Neural crest cell (in vitro differentiated cells): Measurements from ENCODE around the gene PCBP3. TPM values are rescaled to one million over a fixed set of nuclear protein-coding genes. Genes with fewer than 3 reads are reported as not detected.

Experiments
- DNase-seq: peaks from one replicate; pipeline ENCODE4 v3.0.0; 2021; ENCODE audit warnings: low read depth, mixed read lengths, low spot score
- H3K27ac Mint-ChIP-seq: one replicate; pipeline ENCODE4 v1.8.0; 2021; ENCODE audit warnings: mild to moderate bottlenecking, mixed read lengths; ENCODE audit not compliant: unreplicated experiment
- H3K27me3 Mint-ChIP-seq: 2 replicates; pipeline ENCODE4 v1.8.0; 2021; ENCODE audit warnings: low read depth, mild to moderate bottlenecking, mixed read lengths
- H3K36me3 Mint-ChIP-seq: 2 replicates; pipeline ENCODE4 v1.8.0; 2021; ENCODE audit warnings: low read depth, mild to moderate bottlenecking, mixed read lengths
- H3K4me1 Mint-ChIP-seq: 2 replicates; pipeline ENCODE4 v1.8.0; 2021; ENCODE audit warnings: mixed read lengths
- H3K4me3 Mint-ChIP-seq: one replicate; pipeline ENCODE4 v1.8.0; 2021; ENCODE audit warnings: mild to moderate bottlenecking, mixed read lengths
- H3K9me3 Mint-ChIP-seq: 2 replicates; pipeline ENCODE4 v1.8.0; 2021; ENCODE audit warnings: mixed read lengths
- CTCF ChIP-seq: fragments of 200-600 bp; sonication (generic); conservative IDR thresholded peaks from 2 replicates; pipeline ENCODE4 v1.5.0; 2021; ENCODE audit warnings: antibody characterized with exemption, mild to moderate bottlenecking
- total RNA-seq: library from RNA; stranded (reverse); gene quantifications from 2 replicates; pipeline ENCODE4 v1.2.1, GENCODE V29; 2021

PCBP3 gene
- total RNA-seq, 1 donor from 2014 or later = 5.1 TPM

- no peak overlapping the region for H3K27ac Mint-ChIP-seq
- no peaks in the 10 kb centered on the region for H3K9me3 Mint-ChIP-seq
- H3K4me3 Mint-ChIP-seq = no peak overlapping the region
- peaks cover 12% of the 10 kb centered on the region for H3K36me3 Mint-ChIP-seq
- H3K27me3 Mint-ChIP-seq = peaks cover 12% of the 10 kb centered on the region
- no peak for TF ChIP-seq CTCF
- DNase-seq = no peak
- H3K4me1 Mint-ChIP-seq = peaks cover 22% of the 10 kb centered on the region
Observed at GRCh38 chr21:45980697-45981096, 337.2 kb downstream of the PCBP3 start.

- peak; percentile 71 for DNase-seq
Observed at GRCh38 chr21:45981151-45982091, 337.9 kb downstream of the PCBP3 start, which contains the start of gene COL6A1. Gene COL6A1, plus strand, starts transcription at chr21:45981770. Its CDS starts 81 bp downstream, at chr21:45981851.

GRCh38 chr21:45982092-45982757, 338.7 kb downstream of the PCBP3 start:
- no peak for TF ChIP-seq CTCF
- H3K4me1 Mint-ChIP-seq = peaks cover 18% of the 10 kb centered on the region
- no peak for DNase-seq
- peaks cover 12% of the 10 kb centered on the region for H3K36me3 Mint-ChIP-seq
- no peak overlapping the region for H3K27ac Mint-ChIP-seq
- H3K27me3 Mint-ChIP-seq = peaks cover 2% of the 10 kb centered on the region
- peak overlapping the region; percentile 85 for H3K4me3 Mint-ChIP-seq
- H3K9me3 Mint-ChIP-seq = no peaks in the 10 kb centered on the region

More at GRCh38 chr21:45981151-45982091, 337.9 kb downstream of the PCBP3 start, which contains the start of gene COL6A1:
- TF ChIP-seq CTCF = no peak
- Mint-ChIP-seq H3K9me3 (no peaks in the 10 kb centered on the region), H3K27me3 (peaks cover 4% of the 10 kb centered on the region), H3K4me1 (peaks cover 18% of the 10 kb centered on the region), H3K36me3 (peaks cover 12% of the 10 kb centered on the region), H3K4me3 (peak within 1 kb of the TSS; percentile 85), H3K27ac (no peak within 1 kb of the TSS)

GRCh38 chr21:45982758-45983648, 339.5 kb downstream of the PCBP3 start:
- no peak overlapping the region for H3K27ac Mint-ChIP-seq
- peaks cover 2% of the 10 kb centered on the region for H3K27me3 Mint-ChIP-seq
- DNase-seq = no peak
- H3K9me3 Mint-ChIP-seq = no peaks in the 10 kb centered on the region
- peak overlapping the region; percentile 85 for H3K4me3 Mint-ChIP-seq
- TF ChIP-seq CTCF = no peak
- peaks cover 18% of the 10 kb centered on the region for H3K4me1 Mint-ChIP-seq
- peaks cover 12% of the 10 kb centered on the region for H3K36me3 Mint-ChIP-seq

GRCh38 chr21:45983649-45983965, 340.1 kb downstream of the PCBP3 start:
- no peak for TF ChIP-seq CTCF
- Mint-ChIP-seq H3K4me3 (no peak overlapping the region), H3K9me3 (no peaks in the 10 kb centered on the region), H3K36me3 (peaks cover 12% of the 10 kb centered on the region), H3K27me3 (peaks cover 2% of the 10 kb centered on the region), H3K27ac (no peak overlapping the region), H3K4me1 (peaks cover 14% of the 10 kb centered on the region)
- no peak for DNase-seq
